AG04450 (cell line): ENCODE data around the gene MAP2K6. TPM values are rescaled to one million over a fixed set of nuclear protein-coding genes. Genes with fewer than 3 reads are reported as not detected.

ENCODE experiments used
- CTCF ChIA-PET: fragments of 300-600, 350-600 bp; formaldehyde crosslinking; extraction: SDS; loops from one replicate; lab custom pipeline; 2022; ENCODE audit warnings: antibody characterized with exemption, inconsistent platforms; lab: Charles Lee
- POLR2A ChIA-PET: fragments of 350-600 bp; formaldehyde crosslinking; extraction: SDS; loops from one replicate; lab custom pipeline; 2021; ENCODE audit warnings: antibody characterized with exemption, inconsistent platforms; lab: Yijun Ruan, JAX
- DNase-seq: peaks from one replicate; pipeline ENCODE4 v3.0.0-alpha.2; 2011; ENCODE audit warnings: low read depth, low spot score
- H3K27ac ChIP-seq: one replicate; pipeline ENCODE4 v1.5.1; 2012; ENCODE audit warnings: low read depth, low read length, control low read depth
- H3K27me3 ChIP-seq: one replicate; pipeline ENCODE4 v1.6.0; 2012; ENCODE audit warnings: low read length; ENCODE audit not compliant: control insufficient read depth, insufficient read depth
- H3K4me3 ChIP-seq: 2 replicates; pipeline ENCODE4 v1.5.1; 2011; ENCODE audit warnings: mild to moderate bottlenecking, low read depth, low read length, control low read depth
- H3K9me3 ChIP-seq: 2 replicates; pipeline ENCODE4 v1.5.1; 2012; ENCODE audit warnings: low read length; ENCODE audit not compliant: control insufficient read depth, insufficient read depth
- polyA plus RNA-seq: library from polyadenylated mRNA; depleted of rRNA; stranded (reverse); fragments of >200 nt; gene quantifications from 2 replicates; pipeline ENCODE4 v1.2.3, GENCODE V29; 2011
- TF ChIP-seq, protein P1 (sequence below): IDR thresholded peaks from 2 replicates; pipeline ENCODE4 v1.5.1; 2011; ENCODE audit warnings: low read depth, low read length, control low read depth, inconsistent platforms

The MAP2K6 gene
- polyA plus RNA-seq, 1 experiment: 10.9 TPM

DNA sequence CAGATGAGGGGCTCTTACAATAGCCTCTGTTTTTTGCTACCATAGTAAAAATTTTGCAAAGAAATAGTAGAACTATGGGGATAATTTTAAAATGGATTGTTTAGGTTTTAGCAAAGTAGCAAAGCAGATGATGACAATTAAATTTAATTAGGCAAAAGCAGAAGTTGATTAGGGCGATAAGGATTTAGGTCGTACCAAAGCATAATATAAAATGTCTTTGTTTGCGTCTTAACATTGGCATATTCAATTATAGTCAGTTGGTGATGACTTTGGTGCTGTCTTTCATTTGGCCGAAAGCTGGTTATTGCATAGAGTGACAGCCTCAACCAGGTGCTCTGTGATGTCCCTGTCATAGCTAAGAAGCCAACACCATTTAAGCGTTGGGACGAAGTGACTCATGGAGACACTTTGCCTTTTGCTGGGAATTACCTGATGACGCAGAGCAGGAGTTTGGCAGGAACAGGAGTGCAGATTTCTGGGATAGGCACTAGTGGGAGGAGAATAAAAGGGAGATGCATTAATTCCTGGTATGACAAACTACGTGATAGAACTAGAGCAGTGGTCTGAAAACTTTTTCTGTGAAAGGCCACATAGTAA, 38.3 kb downstream of the MAP2K6 start:
- Histone ChIP-seq H3K27ac (no peak overlapping the region), H3K27me3 (no peaks in the 10 kb centered on the region), H3K9me3 (no peaks in the 10 kb centered on the region), H3K4me3 (no peak overlapping the region)
- no peak for DNase-seq
- ChIA-PET CTCF (interaction anchor here (0.6 kb wide), 1 partner anchor 52 kb away, joined by 4 read pairs; no protein-coding TSS in a partner anchor), POLR2A (no interaction called here)
- TF ChIP-seq, protein P1, sequence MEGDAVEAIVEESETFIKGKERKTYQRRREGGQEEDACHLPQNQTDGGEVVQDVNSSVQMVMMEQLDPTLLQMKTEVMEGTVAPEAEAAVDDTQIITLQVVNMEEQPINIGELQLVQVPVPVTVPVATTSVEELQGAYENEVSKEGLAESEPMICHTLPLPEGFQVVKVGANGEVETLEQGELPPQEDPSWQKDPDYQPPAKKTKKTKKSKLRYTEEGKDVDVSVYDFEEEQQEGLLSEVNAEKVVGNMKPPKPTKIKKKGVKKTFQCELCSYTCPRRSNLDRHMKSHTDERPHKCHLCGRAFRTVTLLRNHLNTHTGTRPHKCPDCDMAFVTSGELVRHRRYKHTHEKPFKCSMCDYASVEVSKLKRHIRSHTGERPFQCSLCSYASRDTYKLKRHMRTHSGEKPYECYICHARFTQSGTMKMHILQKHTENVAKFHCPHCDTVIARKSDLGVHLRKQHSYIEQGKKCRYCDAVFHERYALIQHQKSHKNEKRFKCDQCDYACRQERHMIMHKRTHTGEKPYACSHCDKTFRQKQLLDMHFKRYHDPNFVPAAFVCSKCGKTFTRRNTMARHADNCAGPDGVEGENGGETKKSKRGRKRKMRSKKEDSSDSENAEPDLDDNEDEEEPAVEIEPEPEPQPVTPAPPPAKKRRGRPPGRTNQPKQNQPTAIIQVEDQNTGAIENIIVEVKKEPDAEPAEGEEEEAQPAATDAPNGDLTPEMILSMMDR: no peak

DNA sequence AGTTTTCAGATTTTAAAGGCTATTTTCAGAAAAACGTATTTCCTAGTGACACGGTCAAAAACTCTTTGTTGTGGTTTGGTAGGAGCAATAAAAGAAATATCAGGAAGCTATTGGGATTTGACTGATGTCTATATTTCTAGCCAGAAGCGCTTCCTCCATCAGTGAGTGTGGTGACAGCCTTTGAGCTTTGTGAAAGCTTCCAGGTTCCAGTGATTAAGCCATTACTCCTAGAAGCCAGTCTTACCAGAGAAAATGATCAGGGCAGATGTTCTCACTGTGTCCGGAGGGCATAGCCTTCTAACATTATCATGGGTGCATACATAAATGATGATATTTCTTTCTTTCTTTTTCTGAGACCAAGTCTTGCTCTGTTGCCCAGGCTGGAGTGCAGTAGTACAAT, 39.6 kb downstream of the MAP2K6 start:
- POLR2A ChIA-PET: no interaction called here
- TF ChIP-seq, protein P1: no peak
- Histone ChIP-seq H3K27me3 (no peaks in the 10 kb centered on the region), H3K27ac (no peak overlapping the region), H3K9me3 (no peaks in the 10 kb centered on the region), H3K4me3 (no peak overlapping the region)
- CTCF ChIA-PET: no interaction called here
- no peak for DNase-seq

DNA sequence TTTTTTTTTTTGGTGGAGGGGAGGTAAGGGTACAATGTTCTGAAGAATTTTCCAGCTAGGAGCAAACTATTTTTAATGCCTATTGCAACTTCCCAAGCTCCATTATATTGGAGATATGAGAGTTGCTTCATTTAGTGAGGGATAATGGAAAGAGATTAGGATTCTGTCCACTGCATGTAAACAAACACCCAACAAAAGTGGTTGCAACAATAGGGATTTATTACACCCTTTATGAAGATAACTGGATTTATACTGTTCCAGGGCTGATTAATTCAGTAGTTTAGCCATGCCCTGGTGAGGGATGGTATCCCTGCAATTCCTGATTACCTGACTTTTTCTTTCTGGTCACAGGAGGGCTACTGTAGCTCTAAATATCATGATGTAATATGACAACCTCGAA, 40.5 kb downstream of the MAP2K6 start:
- H3K27ac ChIP-seq: no peak overlapping the region
- CTCF ChIA-PET: no interaction called here
- no peak overlapping the region for H3K4me3 ChIP-seq
- no peaks in the 10 kb centered on the region for H3K9me3 ChIP-seq
- POLR2A ChIA-PET: no interaction called here
- TF ChIP-seq, protein P1: no peak
- H3K27me3 ChIP-seq: no peaks in the 10 kb centered on the region
- no peak for DNase-seq

DNA sequence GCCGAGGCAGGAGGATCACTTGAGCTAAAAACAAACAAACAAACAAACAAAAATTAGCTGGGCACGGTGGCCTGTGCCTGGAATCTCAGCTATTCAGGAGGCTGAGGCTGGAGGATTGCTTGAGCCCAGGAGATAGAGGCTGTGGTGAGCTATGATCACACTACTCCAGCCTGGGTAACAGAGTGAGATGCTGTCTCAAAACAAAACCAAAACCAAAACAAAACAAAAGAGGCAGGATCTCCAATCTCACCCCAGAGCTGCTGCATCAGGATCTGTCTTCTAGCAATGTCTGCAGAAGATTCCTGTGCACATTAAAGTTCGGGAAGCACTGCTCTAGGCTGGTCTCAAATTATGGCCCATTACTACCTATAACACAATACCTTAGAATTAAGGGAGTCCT, 43.1 kb downstream of the MAP2K6 start:
- DNase-seq: no peak
- Histone ChIP-seq H3K9me3 (no peaks in the 10 kb centered on the region), H3K27me3 (no peaks in the 10 kb centered on the region), H3K4me3 (no peak overlapping the region), H3K27ac (no peak overlapping the region)
- TF ChIP-seq, protein P1: no peak
- ChIA-PET POLR2A (no interaction called here), CTCF (no interaction called here)

DNA sequence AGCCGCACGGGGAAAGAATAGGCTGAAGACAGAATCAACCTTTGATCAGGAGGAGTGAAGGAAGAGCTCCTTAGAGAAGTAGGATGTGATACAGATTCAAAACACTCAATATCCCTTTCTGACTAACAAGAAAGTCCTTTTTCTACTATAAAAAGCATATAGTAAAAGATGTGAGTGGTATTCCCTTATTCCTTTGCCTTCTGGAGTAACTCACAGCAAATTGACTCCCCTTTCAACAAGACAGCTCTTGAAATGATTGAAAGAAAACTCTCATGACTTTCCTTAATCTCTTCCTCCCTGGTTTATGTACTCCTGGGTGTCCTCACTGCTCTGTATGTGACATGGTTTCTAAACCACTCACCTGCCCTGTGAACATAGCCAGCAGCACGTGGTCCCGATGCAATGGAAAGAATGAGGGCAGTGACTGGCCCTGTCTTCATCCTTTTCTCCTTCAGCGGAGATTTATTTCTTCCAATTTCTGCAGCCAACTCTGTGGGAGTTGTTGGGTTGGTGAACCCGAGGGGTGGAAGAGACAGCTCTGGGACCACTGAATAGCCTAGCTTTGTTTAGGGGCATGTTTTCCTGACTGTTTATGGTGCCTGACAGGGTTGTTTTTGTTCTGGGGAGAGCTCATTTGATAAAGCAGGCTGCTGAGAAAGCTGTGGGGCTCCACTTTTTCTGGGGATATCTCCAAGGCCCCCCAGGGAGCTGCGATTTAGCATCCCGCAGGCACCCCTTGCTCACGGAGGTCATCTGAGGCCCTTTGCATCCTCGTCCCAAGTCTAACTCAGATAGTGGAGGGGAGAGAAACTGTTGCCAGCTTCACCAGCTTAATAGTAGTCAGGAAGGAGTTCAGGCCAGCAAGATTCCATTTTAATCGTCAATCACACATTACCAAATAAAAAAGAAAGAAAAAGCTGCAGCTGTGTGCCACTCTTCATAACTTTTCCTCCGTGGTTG, 46.7 kb downstream of the MAP2K6 start:
- no peaks in the 10 kb centered on the region for H3K27me3 ChIP-seq
- no peak overlapping the region for H3K4me3 ChIP-seq
- no peak for DNase-seq
- H3K27ac ChIP-seq: no peak overlapping the region
- TF ChIP-seq, protein P1: no peak
- CTCF ChIA-PET: no interaction called here
- no peaks in the 10 kb centered on the region for H3K9me3 ChIP-seq
- POLR2A ChIA-PET: no interaction called here
